HG02970 (cell line): ENCODE measurements around the gene KCNAB1.
"Not testable (repeated sequence)": the region's sequence is repeated elsewhere in the genome, so short reads cannot be mapped to it uniquely, and the experiment has no call there.

ENCODE experiments used
- ATAC-seq: cut with Tn5 transposase; IDR thresholded peaks from one replicate; pipeline ENCODE4 v1.9.1; 2021; ENCODE audit warnings: mild to moderate bottlenecking, moderate library complexity, moderate number of reproducible peaks; ENCODE audit not compliant: unreplicated experiment, low FRiP score

Gene KCNAB1

GRCh38 chr3:156256945-156257344 is 136.6 kb downstream of the KCNAB1 start:
- no peak for ATAC-seq

GRCh38 chr3:156258301-156258700 is 137.9 kb downstream of the KCNAB1 start:
- no peak for ATAC-seq

- no peak for ATAC-seq
Measured at GRCh38 chr3:156259896-156260295, 139.5 kb downstream of the KCNAB1 start.

DNA sequence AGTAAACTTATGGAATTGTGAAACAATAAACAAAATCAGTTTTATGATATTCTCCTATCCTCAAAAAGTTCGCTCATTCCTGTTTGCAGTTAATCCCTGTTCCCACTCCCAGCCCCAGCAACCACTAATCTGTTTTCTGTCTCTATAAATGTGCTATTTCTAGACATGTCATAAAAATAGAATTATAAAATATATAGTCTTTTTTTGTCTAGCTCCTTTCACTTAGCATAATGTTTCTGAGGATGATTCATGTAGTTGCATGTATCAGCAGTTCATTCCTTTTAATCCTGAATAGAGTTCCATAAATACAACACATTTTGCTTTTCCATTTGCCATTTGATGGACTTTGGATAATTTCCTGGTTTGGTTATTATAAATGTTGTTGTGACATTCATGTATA is 140.0 kb downstream of the KCNAB1 start:
- no peak for ATAC-seq

DNA sequence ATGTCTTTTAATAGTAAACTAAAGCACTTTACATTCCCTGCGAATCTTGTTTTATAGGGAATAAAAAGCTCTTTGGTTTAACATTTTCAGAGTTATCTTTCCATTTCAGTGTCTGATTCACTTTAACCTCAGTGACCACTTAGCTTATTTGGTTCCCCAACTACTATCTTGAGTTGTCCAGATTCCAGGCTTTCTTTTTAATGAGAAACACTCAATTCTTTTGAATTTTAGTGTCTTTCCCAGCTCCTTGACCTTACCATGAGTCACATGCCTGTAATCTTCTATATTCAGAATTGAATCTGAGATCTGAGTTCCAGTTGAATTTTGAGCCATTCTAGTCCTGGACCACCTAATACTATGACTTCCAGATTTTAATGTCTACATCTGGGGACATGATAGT is 144.4 kb downstream of the KCNAB1 start:
- ATAC-seq = no peak

GRCh38 chr3:156271508-156271907 is 151.1 kb downstream of the KCNAB1 start:
- no peak for ATAC-seq

- no peak for ATAC-seq
Measured at GRCh38 chr3:156271995-156272719, 151.8 kb downstream of the KCNAB1 start.

GRCh38 chr3:156273111-156273694 is 152.8 kb downstream of the KCNAB1 start:
- no peak for ATAC-seq

- ATAC-seq = no peak
Measured at GRCh38 chr3:156274791-156275190, 154.4 kb downstream of the KCNAB1 start.

DNA sequence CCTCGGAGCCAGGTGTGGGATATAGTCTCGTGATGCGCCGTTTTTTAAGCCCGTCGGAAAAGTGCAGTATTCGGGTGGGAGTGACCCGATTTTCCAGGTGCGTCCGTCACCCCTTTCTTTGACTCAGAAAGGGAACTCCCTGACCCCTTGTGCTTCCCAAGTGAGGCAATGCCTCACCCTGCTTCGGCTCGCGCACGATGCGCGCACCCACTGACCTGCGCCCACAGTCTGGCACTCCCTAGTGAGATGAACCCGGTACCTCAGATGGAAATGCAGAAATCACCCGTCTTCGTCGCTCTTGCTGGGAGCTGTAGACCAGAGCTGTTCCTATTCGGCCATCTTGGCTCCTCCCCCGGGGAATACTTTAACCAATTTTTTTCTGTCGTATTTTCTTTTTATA is 164.3 kb downstream of the KCNAB1 start:
- not testable (repeated sequence) for ATAC-seq

DNA sequence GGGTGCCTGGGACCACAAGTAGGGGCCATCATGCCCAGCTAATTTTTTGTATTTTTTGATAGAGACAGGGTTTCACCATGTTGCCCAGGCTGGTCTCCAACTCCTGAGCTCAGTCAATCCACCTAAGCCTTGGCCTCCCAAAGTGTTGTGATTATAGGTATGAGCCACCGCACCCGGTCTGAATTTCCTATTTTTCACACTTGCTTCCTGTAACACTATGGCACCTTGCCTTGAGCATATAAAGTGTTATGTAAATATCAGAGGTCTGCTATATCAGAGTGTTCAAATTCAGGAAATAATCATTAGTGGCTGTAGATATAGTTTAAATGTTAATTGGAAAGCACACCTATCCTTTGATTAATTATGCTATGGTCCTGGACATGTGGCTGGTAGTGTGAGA is 165.2 kb downstream of the KCNAB1 start:
- ATAC-seq = no peak

- ATAC-seq = no peak
Measured at GRCh38 chr3:156290924-156291271, 170.5 kb downstream of the KCNAB1 start.

DNA sequence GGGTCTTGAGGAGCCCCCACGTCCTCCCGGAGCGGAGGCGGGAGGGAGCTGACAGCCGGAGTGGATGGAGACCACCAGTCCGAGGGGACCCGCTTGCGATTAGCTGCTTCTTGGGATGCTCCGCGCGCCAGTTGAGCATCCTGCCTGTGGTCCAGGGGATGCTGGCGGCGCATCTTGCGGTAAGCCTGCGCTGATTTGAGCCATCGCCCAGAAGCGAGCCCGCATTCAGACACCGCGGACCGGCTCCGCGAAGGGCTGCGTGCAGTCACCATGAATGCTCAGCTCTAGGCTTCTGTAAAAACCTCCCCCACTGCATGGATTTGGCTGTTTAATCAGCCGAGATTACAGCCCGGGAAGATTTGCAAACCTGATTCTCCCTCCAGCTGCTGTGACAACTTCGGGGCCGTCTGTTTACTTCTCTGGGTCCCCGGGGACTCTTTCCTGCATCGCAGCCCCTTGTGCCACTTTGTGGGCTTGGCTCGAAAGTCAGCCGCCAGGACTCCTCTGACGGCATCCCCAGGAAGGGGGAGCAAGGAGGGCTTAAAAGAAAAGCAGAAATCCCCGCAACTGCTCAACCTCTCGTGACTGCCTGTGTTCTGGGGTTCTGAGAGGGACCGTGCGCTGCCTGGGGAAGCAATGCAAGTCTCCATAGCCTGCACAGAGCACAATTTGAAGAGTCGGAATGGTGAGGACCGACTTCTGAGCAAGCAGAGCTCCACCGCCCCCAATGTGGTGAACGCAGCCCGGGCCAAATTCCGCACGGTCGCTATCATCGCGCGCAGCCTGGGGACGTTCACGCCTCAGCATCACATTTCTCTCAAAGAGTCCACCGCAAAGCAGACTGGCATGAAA is 171.1 kb downstream of the KCNAB1 start:
- no peak for ATAC-seq

DNA sequence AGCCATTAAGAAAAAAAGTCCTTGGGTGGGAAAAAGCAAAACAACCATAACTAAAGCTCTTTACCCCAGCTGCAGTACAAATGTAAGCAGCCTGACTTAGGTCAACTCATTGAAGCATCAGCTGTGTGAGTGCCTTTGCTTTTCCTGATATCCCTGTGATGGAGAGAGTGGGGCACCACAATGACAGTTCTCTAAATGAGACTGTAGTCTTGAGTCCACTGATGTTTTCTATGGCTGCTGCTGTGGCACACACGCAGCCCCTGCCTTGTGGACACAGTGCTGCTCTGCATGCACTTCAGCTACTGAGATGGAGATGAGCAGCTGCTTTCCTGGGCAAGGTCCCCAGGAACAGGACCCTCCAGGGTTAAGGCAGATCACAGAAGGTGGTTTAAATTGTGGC is 173.2 kb downstream of the KCNAB1 start:
- ATAC-seq = no peak

- ATAC-seq = no peak
Measured at GRCh38 chr3:156297582-156297981, 177.2 kb downstream of the KCNAB1 start.

- ATAC-seq = no peak
Measured at GRCh38 chr3:156298014-156298413, 177.6 kb downstream of the KCNAB1 start.

DNA sequence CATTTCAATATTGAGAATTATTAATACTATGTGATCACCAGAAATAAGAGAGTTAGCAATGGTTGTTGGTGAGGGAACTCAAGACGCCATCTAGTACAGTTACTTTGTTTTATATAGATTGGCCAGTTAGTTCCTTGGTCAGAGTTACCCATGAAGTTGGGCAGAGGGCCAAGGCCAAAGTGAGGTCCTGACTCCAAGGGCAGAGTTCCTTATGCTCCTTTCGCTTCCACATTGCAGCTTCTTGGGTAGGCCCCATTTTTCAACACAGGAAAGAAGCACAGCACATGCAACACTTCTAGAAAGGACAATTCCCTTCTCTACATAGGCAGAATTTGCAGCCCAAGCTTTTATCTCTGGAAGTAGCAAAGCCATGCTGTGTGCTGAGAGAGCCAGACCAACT is 178.6 kb downstream of the KCNAB1 start:
- ATAC-seq = no peak

GRCh38 chr3:156299569-156299968 is 179.2 kb downstream of the KCNAB1 start:
- no peak for ATAC-seq

DNA sequence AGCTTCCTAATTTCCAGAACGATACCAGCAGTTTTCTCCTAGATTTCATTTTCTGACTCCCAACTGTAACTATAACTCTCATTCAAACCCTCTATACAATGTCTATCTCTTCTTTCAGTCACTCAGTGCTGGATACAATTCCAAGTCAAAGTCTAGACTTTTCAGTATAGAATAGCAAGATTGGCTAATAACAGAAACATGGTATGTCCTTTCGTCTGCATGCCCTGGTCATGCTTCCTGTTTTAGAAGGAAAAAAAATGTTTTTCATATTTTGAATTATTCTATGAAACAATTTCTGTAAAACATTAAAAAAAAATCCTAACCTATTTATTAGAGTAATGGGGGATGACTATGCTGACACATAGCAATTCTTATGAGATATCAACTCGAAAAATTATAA is 180.0 kb downstream of the KCNAB1 start:
- ATAC-seq = no peak

DNA sequence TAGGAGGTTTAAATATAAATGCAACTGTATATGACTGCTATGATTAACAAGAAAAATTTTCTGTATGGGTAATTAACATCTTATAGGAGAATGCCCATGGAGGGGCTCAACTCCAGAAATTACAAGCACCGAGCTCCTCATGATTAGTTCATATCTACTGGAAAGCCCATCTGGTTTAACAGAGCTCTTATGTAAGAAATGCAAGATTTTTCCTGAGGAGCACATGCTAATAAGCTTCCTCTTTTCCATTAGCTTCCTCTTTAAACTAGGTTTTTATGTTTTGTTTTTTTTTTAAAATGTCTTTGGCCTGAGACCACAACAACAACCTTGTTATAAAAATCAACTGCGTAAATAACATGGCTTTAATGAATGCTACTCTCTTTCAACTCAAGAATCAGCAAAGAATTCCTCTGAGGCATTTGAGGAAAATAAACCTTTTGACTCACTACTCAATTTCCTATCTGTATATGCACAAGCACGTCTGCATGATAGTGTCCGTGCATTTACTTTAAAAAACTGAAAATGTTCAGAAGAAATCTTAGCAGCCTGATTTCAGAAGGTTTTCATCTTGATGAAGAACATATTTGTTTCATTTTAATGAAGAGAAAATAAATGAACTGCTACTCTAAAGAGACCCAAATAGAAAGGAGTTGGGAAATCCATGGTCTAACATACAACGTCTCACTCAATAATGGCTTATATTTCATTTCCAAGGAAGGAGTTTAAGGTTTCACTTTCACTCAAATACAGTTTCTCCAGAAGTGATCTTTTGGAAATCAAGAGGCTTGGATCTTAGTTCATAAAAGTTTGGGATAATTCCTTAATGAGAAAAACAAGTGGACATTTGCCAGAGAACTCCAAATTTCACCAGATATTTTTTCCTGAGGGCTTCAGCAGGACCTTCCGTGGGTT is 180.8 kb downstream of the KCNAB1 start:
- no peak for ATAC-seq
